GM12878 (cell line): ENCODE results near the gene FAM163A. TPM values are rescaled to one million over a fixed set of nuclear protein-coding genes. Genes with fewer than 3 reads are reported as not detected.

Experiments used
- ATAC-seq: fragments of 200-7000 bp; cut with Tn5 transposase; 3 replicates; pipeline ENCODE4 v1.9.1; 2020; ENCODE audit warnings: mild to moderate bottlenecking, moderate library complexity
- Bru-seq: library from RNA; stranded (reverse); fragments of 400-500 nt; gene quantifications from one replicate; lab custom pipeline; 2021; lab: Mats Ljungman, UMichigan
- BruChase-seq, 2 experiments: library from RNA; stranded (reverse); fragments of 400-500 nt; gene quantifications; one replicate each; lab custom pipeline; 2021; lab: Mats Ljungman, UMichigan
- BruUV-seq: library from RNA; stranded (reverse); fragments of 400-500 nt; replicated peaks from 2 replicates; lab custom pipeline; 2021; lab: Mats Ljungman, UMichigan
- CTCF ChIA-PET: fragments of 300-600 bp; sonication (Branson Sonifier 250); formaldehyde crosslinking; extraction: SDS; loops from one replicate; lab custom pipeline; 2021; ENCODE audit warnings: inconsistent platforms; lab: Yijun Ruan, JAX
- POLR2A ChIA-PET: fragments of 350-600 bp; formaldehyde crosslinking; extraction: SDS; loops from one replicate; lab custom pipeline; 2021; ENCODE audit warnings: inconsistent platforms; lab: Charles Lee
- RAD21 ChIA-PET: fragments of 300-600 bp; sonication (Branson Sonifier 250); formaldehyde crosslinking; loops from one replicate; lab custom pipeline; 2023; ENCODE audit warnings: antibody characterized with exemption; ENCODE audit not compliant: unreplicated experiment; lab: Charles Lee
- SMC1A ChIA-PET: fragments of 300-600 bp; sonication (Branson Sonifier 250); formaldehyde crosslinking; loops from one replicate; lab custom pipeline; 2023; ENCODE audit not compliant: unreplicated experiment, uncharacterized antibody; lab: Charles Lee
- DNase-seq: peaks from one replicate; pipeline ENCODE4 v3.0.0-alpha.2; 2011; ENCODE audit warnings: low read depth, low spot score
- FAIRE-seq: peaks from 3 replicates; lab custom pipeline; 2011; peaks lifted over from hg19 to GRCh38; lab: Jason Lieb, UNC
- H2AFZ ChIP-seq: 2 replicates; pipeline ENCODE4 v1.6.0; 2011; ENCODE audit warnings: low read depth, low read length, control low read depth; ENCODE audit not compliant: control insufficient read depth
- H3K27ac ChIP-seq: 2 replicates; pipeline ENCODE4 v1.5.1; 2011; ENCODE audit warnings: control low read depth; ENCODE audit not compliant: control insufficient read depth, insufficient read depth
- H3K27me3 ChIP-seq, 2 experiments: replicated peaks in 1 of 2; 2 replicates each; pipeline versions ENCODE4 v1.6.0 to v1.6.1; 2011; ENCODE audit warnings: low read length in 1 of 2; ENCODE audit not compliant: control insufficient read depth in 2 of 2, insufficient read depth in 2 of 2
- H3K36me3 ChIP-seq, 2 experiments: 2 replicates each; pipeline ENCODE4 v1.5.1; 2011; ENCODE audit warnings: low read length in 1 of 2; ENCODE audit not compliant: control insufficient read depth in 2 of 2, insufficient read depth in 2 of 2
- H3K4me1 ChIP-seq: 2 replicates; pipeline ENCODE4 v1.6.1; 2011; ENCODE audit warnings: mild to moderate bottlenecking, low read length, moderate library complexity, mixed read lengths; ENCODE audit not compliant: control insufficient read depth, insufficient read depth
- H3K4me2 ChIP-seq: 2 replicates; pipeline ENCODE4 v1.6.0; 2011; ENCODE audit warnings: control low read depth; ENCODE audit not compliant: control insufficient read depth, insufficient read depth
- H3K4me3 ChIP-seq: fragments of 200-600 bp; sonication (generic); 2 replicates; pipeline ENCODE4 v1.5.1; 2016
- H3K79me2 ChIP-seq: 2 replicates; pipeline ENCODE4 v1.6.0; 2011; ENCODE audit warnings: low read length; ENCODE audit not compliant: control insufficient read depth, insufficient read depth
- H3K9ac ChIP-seq: 2 replicates; pipeline ENCODE4 v1.8.0; 2011; ENCODE audit warnings: low read length, control low read depth, mixed read lengths; ENCODE audit not compliant: control insufficient read depth, insufficient read depth
- H3K9me3 ChIP-seq: replicated peaks from 3 replicates; pipeline ENCODE4 v1.5.1; 2011; ENCODE audit warnings: mild to moderate bottlenecking, low read length; ENCODE audit not compliant: control insufficient read depth, insufficient read depth
- H4K20me1 ChIP-seq: 2 replicates; pipeline ENCODE4 v1.6.0; 2011; ENCODE audit not compliant: control insufficient read depth, insufficient read depth
- ATF7 ChIP-seq: fragments of 450-650 bp; IDR thresholded peaks from 2 replicates; pipeline ENCODE4 v1.6.1; 2016; ENCODE audit warnings: low read depth, mild to moderate bottlenecking
- BRCA1 ChIP-seq: IDR thresholded peaks from 2 replicates; pipeline ENCODE4 v1.6.1; 2011; ENCODE audit warnings: low read depth, low read length, improper control_type of control experiment
- CBFB ChIP-seq: IDR thresholded peaks from 2 replicates; pipeline ENCODE4 v1.6.1; 2016; ENCODE audit warnings: antibody characterized with exemption, low read depth
- EGR1 ChIP-seq, 2 experiments: IDR thresholded peaks; 1 replicate in 1 of 2; 2 replicates in 1 of 2; pipeline ENCODE4 v1.6.1; 2011 to 2012; ENCODE audit warnings: low read depth in 2 of 2, low read length in 2 of 2, borderline replicate concordance in 1 of 2, mild to moderate bottlenecking in 1 of 2, moderate library complexity in 1 of 2
- ESRRA ChIP-seq: IDR thresholded peaks from 2 replicates; pipeline ENCODE4 v1.6.1; 2012; ENCODE audit warnings: mild to moderate bottlenecking, low read length, improper control_type of control experiment
- HDGF ChIP-seq: fragments of 450-650 bp; IDR thresholded peaks from 2 replicates; pipeline ENCODE4 v1.6.1; 2016; ENCODE audit warnings: antibody characterized with exemption
- HSF1 ChIP-seq: fragments of 150-350 bp; IDR thresholded peaks from 2 replicates; pipeline ENCODE4 v1.6.1; 2014; ENCODE audit warnings: mild to moderate bottlenecking, low read depth, low read length
- JUNB ChIP-seq: IDR thresholded peaks from 2 replicates; pipeline ENCODE4 v1.6.1; 2016; ENCODE audit warnings: antibody characterized with exemption, mild to moderate bottlenecking
- LARP7 ChIP-seq: fragments of 450-650 bp; IDR thresholded peaks from 2 replicates; pipeline ENCODE4 v1.6.1; 2017; ENCODE audit warnings: mild to moderate bottlenecking
- MEF2B ChIP-seq: fragments of 450-650 bp; IDR thresholded peaks from 2 replicates; pipeline ENCODE4 v1.6.1; 2018; ENCODE audit warnings: mild to moderate bottlenecking, moderate library complexity; ENCODE audit not compliant: partially characterized antibody, poor library complexity, severe bottlenecking
- MTA2 ChIP-seq: fragments of 450-650 bp; IDR thresholded peaks from 2 replicates; pipeline ENCODE4 v1.6.1; 2016; ENCODE audit warnings: low read depth, mild to moderate bottlenecking, moderate library complexity
- MYB ChIP-seq: fragments of 150-350 bp; IDR thresholded peaks from 2 replicates; pipeline ENCODE4 v1.6.1; 2014; ENCODE audit warnings: mild to moderate bottlenecking, low read depth, low read length, borderline replicate concordance
- NFXL1 ChIP-seq: fragments of 450-650 bp; IDR thresholded peaks from 2 replicates; pipeline ENCODE4 v1.6.1; 2017; ENCODE audit warnings: antibody characterized with exemption, mild to moderate bottlenecking, borderline replicate concordance
- RAD21 ChIP-seq: IDR thresholded peaks from 2 replicates; pipeline ENCODE4 v1.6.1; 2011; ENCODE audit warnings: mild to moderate bottlenecking, low read depth, low read length, moderate library complexity; ENCODE audit not compliant: insufficient read depth
- RFX5 ChIP-seq: IDR thresholded peaks from 2 replicates; pipeline ENCODE4 v1.6.1; 2011; ENCODE audit warnings: low read depth, low read length, improper control_type of control experiment
- SIX5 ChIP-seq: IDR thresholded peaks from 2 replicates; pipeline ENCODE4 v1.6.1; 2011; ENCODE audit warnings: mild to moderate bottlenecking, low read depth, low read length, moderate library complexity; ENCODE audit not compliant: severe bottlenecking
- ZNF24 ChIP-seq: fragments of 450-650 bp; IDR thresholded peaks from 2 replicates; pipeline ENCODE4 v1.6.1; 2017; ENCODE audit warnings: antibody characterized with exemption, mild to moderate bottlenecking
- WGBS: methylation state at CpG from one replicate; pipeline ENCODE4 v1.1.6; 2016; ENCODE audit warnings: low lambda C conversion rate; ENCODE audit not compliant: insufficient replicate concordance, insufficient coverage; ENCODE audit errors: missing lambda C conversion rate; 5-methylcytosine and 5-hydroxymethylcytosine counted together
- in situ Hi-C: fragments of 300-500 bp; cut with MboI; formaldehyde crosslinking; loops from 9 replicates; pipeline ENCODE4 v1.14.3; 2018; ENCODE audit warnings: mixed read lengths
- intact Hi-C: fragments of 100-400 bp; cut with micrococcal nuclease; formaldehyde crosslinking; loops from one replicate; pipeline ENCODE4 v1.14.2; 2022; ENCODE audit not compliant: unreplicated experiment
- long read RNA-seq, 2 experiments: library from polyadenylated mRNA; unstranded; transcript quantifications; one replicate each; pipeline ENCODE4 v2.0.0, GENCODE V29; 2019 to 2020
- polyA minus RNA-seq, 3 experiments: library from RNA; depleted of rRNA, polyadenylated mRNA; stranded (reverse); fragments of >200 nt; gene quantifications; 2 replicates each; pipeline ENCODE4 v1.2.3, GENCODE V29; 2011
- polyA plus RNA-seq, 11 experiments: library from polyadenylated mRNA; depleted of rRNA in 4 of 11; unstranded in 6 of 11; stranded (reverse) in 5 of 11; fragments of >200 nt; fragmentation: Nextera tagmentation in 4 of 11; fragmentation: Illumina TruSeq in 1 of 11; extraction: Ambion mirVana in 4 of 11; extraction: Trizol in 1 of 11; gene quantifications; 1 replicate in 1 of 11; 2 replicates in 10 of 11; pipeline versions ENCODE4 v1.2.1 to v1.2.3, GENCODE V29; 2011 to 2016; ENCODE audit warnings: inconsistent platforms in 2 of 11, missing spikeins in 2 of 11, low read depth in 1 of 11
- total RNA-seq, 4 experiments: library from RNA; depleted of rRNA in 3 of 4; stranded (reverse); fragments of >200 nt in 3 of 4; fragmentation: Illumina TruSeq in 1 of 4; extraction: Trizol in 1 of 4; gene quantifications; 2 replicates each; pipeline versions ENCODE4 v1.2.1 to v1.2.3, GENCODE V29; 2013 to 2021
- TF ChIP-seq, protein P1 (sequence below): IDR thresholded peaks from 2 replicates; pipeline ENCODE4 v1.6.1; 2012; ENCODE audit warnings: low read depth, low read length, improper control_type of control experiment
- TF ChIP-seq, protein P2 (sequence below): IDR thresholded peaks from 2 replicates; pipeline ENCODE4 v1.6.1; 2012; ENCODE audit warnings: low read depth, low read length, improper control_type of control experiment

The FAM163A gene
- not detected in 2 replicates for total RNA-seq (2013; cell fraction: nucleolus; rRNA removed)
- total RNA-seq (2014; rRNA removed) (not detected in 2 replicates), total RNA-seq (2014; rRNA removed; fragmentation: Illumina TruSeq; extraction: Trizol) (not detected in 2 replicates), total RNA-seq (2021) (not detected in 2 replicates), polyA plus RNA-seq (2011; rRNA removed) (not detected in 2 replicates), polyA plus RNA-seq (2014; fragmentation: Illumina TruSeq; extraction: Trizol) (not detected in 2 replicates), polyA plus RNA-seq (2014; fragmentation: Nextera tagmentation; extraction: Ambion mirVana) (not detected), polyA plus RNA-seq (2014; rRNA removed) (not detected in 2 replicates), polyA plus RNA-seq (2016; fragmentation: Nextera tagmentation; extraction: Ambion mirVana) (not detected), polyA minus RNA-seq (2011; rRNA and poly(A)+ RNA removed) (0.07 TPM in 1 of 2 replicates, not detected in the other), Bru-seq, nascent RNA (percentile 6 among the genes with signal in this experiment), BruChase-seq, experiment 1, labeled RNA remaining after a 6-hour chase (percentile 12 among the genes with signal in this experiment), BruChase-seq, experiment 2, labeled RNA remaining after a 2-hour chase (percentile 3 among the genes with signal in this experiment)
- polyA plus RNA-seq (2011; ENCODE audit: low read depth): not detected
- not detected in 2 replicates for polyA plus RNA-seq (2011; cell fraction: cytosol; rRNA removed)
- not detected in 2 replicates for polyA plus RNA-seq (2011; cell fraction: nucleus; rRNA removed)
- polyA plus RNA-seq (2012): not detected in 2 replicates
- polyA minus RNA-seq (2011; cell fraction: cytosol; rRNA and poly(A)+ RNA removed): not detected in 2 replicates
- not detected in 2 replicates for polyA minus RNA-seq (2011; cell fraction: nucleus; rRNA and poly(A)+ RNA removed)
- long read RNA-seq, experiment 1: 0 reads
- long read RNA-seq, experiment 2: 0 reads

- ChIA-PET RAD21 (no interaction called here), POLR2A (no interaction called here), SMC1A (no interaction called here), CTCF (no interaction called here)
- Histone ChIP-seq H3K9me3 (no peaks in the 10 kb centered on the region), H3K27ac (no peak within 1 kb of the TSS), H3K4me1 (no peaks in the 10 kb centered on the region), H3K4me2 (no peak within 1 kb of the TSS), H3K9ac (no peak within 1 kb of the TSS), H3K36me3 (no peaks in the 10 kb centered on the region), H3K27me3 (peaks cover 6% of the 10 kb centered on the region in 2 experiments; a peak in 3 of 4 replicates), H4K20me1 (no peaks in the 10 kb centered on the region), H2AFZ (no peak within 1 kb of the TSS), H3K4me3 (no peak within 1 kb of the TSS), H3K79me2 (no peaks in the 10 kb centered on the region)
- FAIRE-seq (no peak), DNase-seq (no peak), ATAC-seq (no peak; the same call in 1 of the 3 replicates)
- in situ Hi-C loops (no loop called here), intact Hi-C loops (no loop called here)
- WGBS: 16% methylated on average over 66 of the region's 92 CpGs
- BruUV-seq: no TSS peak
- TF ChIP-seq EGR1 (IDR thresholded peaks at IDR 0.05; ENCODE audit: borderline replicate concordance in 1 of 2, low read depth in 2 of 2, low read length in 2 of 2): no peak
- no peak for TF ChIP-seq BRCA1
- TF ChIP-seq NFXL1: no peak
- no peak for TF ChIP-seq HSF1
- no peak for TF ChIP-seq JUNB
- TF ChIP-seq, protein P1, sequence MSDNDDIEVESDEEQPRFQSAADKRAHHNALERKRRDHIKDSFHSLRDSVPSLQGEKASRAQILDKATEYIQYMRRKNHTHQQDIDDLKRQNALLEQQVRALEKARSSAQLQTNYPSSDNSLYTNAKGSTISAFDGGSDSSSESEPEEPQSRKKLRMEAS: no peak
- TF ChIP-seq CBFB: no peak
- TF ChIP-seq SIX5: no peak
- TF ChIP-seq ESRRA: no peak
- TF ChIP-seq ZNF24: no peak
- no peak for TF ChIP-seq RFX5
- no peak for TF ChIP-seq MTA2
- TF ChIP-seq MEF2B: no peak
- TF ChIP-seq, protein P2, sequence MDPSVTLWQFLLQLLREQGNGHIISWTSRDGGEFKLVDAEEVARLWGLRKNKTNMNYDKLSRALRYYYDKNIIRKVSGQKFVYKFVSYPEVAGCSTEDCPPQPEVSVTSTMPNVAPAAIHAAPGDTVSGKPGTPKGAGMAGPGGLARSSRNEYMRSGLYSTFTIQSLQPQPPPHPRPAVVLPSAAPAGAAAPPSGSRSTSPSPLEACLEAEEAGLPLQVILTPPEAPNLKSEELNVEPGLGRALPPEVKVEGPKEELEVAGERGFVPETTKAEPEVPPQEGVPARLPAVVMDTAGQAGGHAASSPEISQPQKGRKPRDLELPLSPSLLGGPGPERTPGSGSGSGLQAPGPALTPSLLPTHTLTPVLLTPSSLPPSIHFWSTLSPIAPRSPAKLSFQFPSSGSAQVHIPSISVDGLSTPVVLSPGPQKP: no peak
- TF ChIP-seq LARP7: no peak
- no peak for TF ChIP-seq ATF7
- TF ChIP-seq HDGF: no peak
- TF ChIP-seq RAD21: no peak
- TF ChIP-seq MYB: no peak
Observed at GRCh38 chr1:179742717-179743678, at the start of gene FAM163A. TSS of gene FAM163A (plus strand) at chr1:179743291. CDS start at chr1:179813098, 69,807 bp downstream.
